Activated naive CD4-positive, alpha-beta T cell treated with Interleukin-2 at 50 U/mL for 16 hours (primary cell): ENCODE data around the gene AP3B2.
"Not testable (repeated sequence)": the region's sequence is repeated elsewhere in the genome, so short reads cannot be mapped to it uniquely, and the experiment has no call there.

Source experiments
- DNase-seq: peaks from one replicate; pipeline ENCODE4 v3.0.0-alpha.2; 2020

The AP3B2 gene

GRCh38 chr15:82647045-82647834, 62.4 kb downstream of the AP3B2 start, which contains the start of gene CPEB1:
Gene CPEB1 (minus strand): TSS chr15:82647363. CDS start chr15:82628459, 18,904 bp downstream.
- peak; percentile 54 for DNase-seq

GRCh38 chr15:82646250-82647044, 63.2 kb downstream of the AP3B2 start:
- no peak for DNase-seq

- DNase-seq, result not testable (repeated sequence)
Measured at GRCh38 chr15:82644967-82645852, 64.5 kb downstream of the AP3B2 start.

- no peak for DNase-seq
Measured at GRCh38 chr15:82643992-82644391, 65.7 kb downstream of the AP3B2 start.

- DNase-seq, result no peak
Measured at GRCh38 chr15:82642656-82643055, 67.0 kb downstream of the AP3B2 start.

- DNase-seq, result no peak
Measured at GRCh38 chr15:82641129-82641798, 68.4 kb downstream of the AP3B2 start.

GRCh38 chr15:82640672-82641071, 69.0 kb downstream of the AP3B2 start:
- DNase-seq, result no peak

GRCh38 chr15:82635798-82636197, 73.9 kb downstream of the AP3B2 start:
- no peak for DNase-seq

GRCh38 chr15:82630033-82630432, 79.6 kb downstream of the AP3B2 start:
- no peak for DNase-seq

GRCh38 chr15:82625136-82625535, 84.5 kb downstream of the AP3B2 start:
- no peak for DNase-seq

GRCh38 chr15:82624438-82624837, 85.2 kb downstream of the AP3B2 start:
- no peak for DNase-seq

- no peak for DNase-seq
Measured at GRCh38 chr15:82624008-82624407, 85.7 kb downstream of the AP3B2 start.

- no peak for DNase-seq
Measured at GRCh38 chr15:82621970-82622369, 87.7 kb downstream of the AP3B2 start.

GRCh38 chr15:82613747-82614146, 95.9 kb downstream of the AP3B2 start:
- DNase-seq, result no peak

GRCh38 chr15:82611348-82611747, 98.3 kb downstream of the AP3B2 start:
- no peak for DNase-seq
